ENCODE data around the gene BIRC6. TPM values are rescaled to one million over a fixed set of nuclear protein-coding genes. Genes with fewer than 3 reads are reported as not detected.

The BIRC6 gene
- total and polyA plus RNA-seq, 2 of the 8 experiments (the other 6 are each of a cell fraction or from before 2014, with no cell fraction given), result 32.5 to 69.5 TPM

GRCh38 chr2:32641180-32641579, 284.4 kb downstream of the BIRC6 start (continued):
- TF ChIP-seq CTBP2 (IDR thresholded peaks at IDR 0.05; ENCODE audit: borderline replicate concordance, insufficient read depth, insufficient read length, low read length) (no peak), GABPA (IDR thresholded peaks at IDR 0.05; ENCODE audit: borderline replicate concordance, insufficient read depth, low read length) (no peak), KDM5A (IDR thresholded peaks at IDR 0.05; ENCODE audit: low read length) (no peak), BCL11A (IDR thresholded peaks at IDR 0.05; ENCODE audit: low read depth in 2 of 2, low read length in 2 of 2) (no peak), CHD2 (IDR thresholded peaks at IDR 0.05; ENCODE audit: low read length) (no peak), EZH2 (IDR thresholded peaks at IDR 0.05; ENCODE audit: low read depth, low read length, severe bottlenecking) (no peak), SIRT6 (IDR thresholded peaks at IDR 0.05; ENCODE audit: low read length) (no peak), TAF1 (IDR thresholded peaks at IDR 0.05; ENCODE audit: low read depth, low read length) (no peak)

Data from H1 (cell line).